ENCODE data around the gene ZBTB44.
"Not testable (repeated sequence)": the region's sequence is repeated elsewhere in the genome, so short reads cannot be mapped to it uniquely, and the experiment has no call there.

Gene ZBTB44

GRCh38 chr11:130246270-130246669 is 68.4 kb downstream of the ZBTB44 start:
- DNase-seq: no peak
- H3K27me3 ChIP-seq (ENCODE audit: insufficient read depth, low read length, poor library complexity): no peaks in the 10 kb centered on the region
- H3K79me1 ChIP-seq (ENCODE audit: low read length): peaks cover 6% of the 10 kb centered on the region
- H3K18ac ChIP-seq (ENCODE audit: low read length): no peak overlapping the region
- H3K27ac ChIP-seq (ENCODE audit: low read depth, low read length): no peak overlapping the region
- H3K4me1 ChIP-seq (ENCODE audit: control insufficient read depth, low read depth, low read length): no peaks in the 10 kb centered on the region
- H3K4ac ChIP-seq (ENCODE audit: low read depth, low read length): no peak overlapping the region
- no peak overlapping the region for H4K8ac ChIP-seq (ENCODE audit: low read depth, low read length)
- no peak overlapping the region for H4K5ac ChIP-seq (ENCODE audit: low read length)
- H3K9ac ChIP-seq (ENCODE audit: low read length): no peak overlapping the region
- no peaks in the 10 kb centered on the region for H3K36me3 ChIP-seq (ENCODE audit: control insufficient read depth, insufficient read depth, low read length)
- H3K4me3 ChIP-seq (ENCODE audit: low read length): no peak overlapping the region
- H2BK5ac ChIP-seq (ENCODE audit: low read length): no peak overlapping the region
- no peak overlapping the region for H3K56ac ChIP-seq (ENCODE audit: low read length)
- no peak overlapping the region for H2AK5ac ChIP-seq (ENCODE audit: low read length)
- H3K4me2 ChIP-seq (ENCODE audit: low read length): no peak overlapping the region
- no peak overlapping the region for H2BK120ac ChIP-seq (ENCODE audit: low read depth, low read length)
- H3K79me2 ChIP-seq (ENCODE audit: control insufficient read depth, insufficient read depth, low read length): peaks cover 5% of the 10 kb centered on the region
- H2BK15ac ChIP-seq (replicated peaks; ENCODE audit: low read depth): no peak overlapping the region
- H3K23ac ChIP-seq (ENCODE audit: low read length): no peak overlapping the region
- no CpG with 5 or more reads among the region's 1 CpG for WGBS (ENCODE audit: extremely low coverage, insufficient coverage, low lambda C conversion rate)

- H2BK15ac ChIP-seq (replicated peaks; ENCODE audit: low read depth); H3K4me3 ChIP-seq (ENCODE audit: low read length); H3K4ac ChIP-seq (ENCODE audit: low read depth, low read length); H3K27ac ChIP-seq (ENCODE audit: low read depth, low read length); H4K8ac ChIP-seq (ENCODE audit: low read depth, low read length); H2BK5ac ChIP-seq (ENCODE audit: low read length); H3K18ac ChIP-seq (ENCODE audit: low read length); DNase-seq; H3K4me2 ChIP-seq (ENCODE audit: low read length); H3K79me1 ChIP-seq (ENCODE audit: low read length); H3K9ac ChIP-seq (ENCODE audit: low read length); H3K56ac ChIP-seq (ENCODE audit: low read length); H4K5ac ChIP-seq (ENCODE audit: low read length); H3K27me3 ChIP-seq (ENCODE audit: insufficient read depth, low read length, poor library complexity); H2BK120ac ChIP-seq (ENCODE audit: low read depth, low read length); H3K36me3 ChIP-seq (ENCODE audit: control insufficient read depth, insufficient read depth, low read length); H2AK5ac ChIP-seq (ENCODE audit: low read length); H3K23ac ChIP-seq (ENCODE audit: low read length); H3K4me1 ChIP-seq (ENCODE audit: control insufficient read depth, low read depth, low read length); H3K79me2 ChIP-seq (ENCODE audit: control insufficient read depth, insufficient read depth, low read length): not testable (repeated sequence)
- no CpG with 5 or more reads among the region's 6 CpGs for WGBS (ENCODE audit: extremely low coverage, insufficient coverage, low lambda C conversion rate)
Observed at GRCh38 chr11:130245375-130245774, 69.3 kb downstream of the ZBTB44 start.

GRCh38 chr11:130244848-130245247 is 69.9 kb downstream of the ZBTB44 start:
- no peak overlapping the region for H4K5ac ChIP-seq (ENCODE audit: low read length)
- H3K27me3 ChIP-seq (ENCODE audit: insufficient read depth, low read length, poor library complexity): no peaks in the 10 kb centered on the region
- no peak overlapping the region for H3K4me3 ChIP-seq (ENCODE audit: low read length)
- no peak overlapping the region for H2BK15ac ChIP-seq (replicated peaks; ENCODE audit: low read depth)
- H3K4me2 ChIP-seq (ENCODE audit: low read length): no peak overlapping the region
- H3K23ac ChIP-seq (ENCODE audit: low read length): no peak overlapping the region
- no peak overlapping the region for H2AK5ac ChIP-seq (ENCODE audit: low read length)
- no peaks in the 10 kb centered on the region for H3K4me1 ChIP-seq (ENCODE audit: control insufficient read depth, low read depth, low read length)
- H3K18ac ChIP-seq (ENCODE audit: low read length): no peak overlapping the region
- H3K4ac ChIP-seq (ENCODE audit: low read depth, low read length): no peak overlapping the region
- no peak overlapping the region for H2BK5ac ChIP-seq (ENCODE audit: low read length)
- no peak overlapping the region for H3K27ac ChIP-seq (ENCODE audit: low read depth, low read length)
- no peaks in the 10 kb centered on the region for H3K79me2 ChIP-seq (ENCODE audit: control insufficient read depth, insufficient read depth, low read length)
- H3K56ac ChIP-seq (ENCODE audit: low read length): no peak overlapping the region
- no peak overlapping the region for H4K8ac ChIP-seq (ENCODE audit: low read depth, low read length)
- no peak for DNase-seq
- no peaks in the 10 kb centered on the region for H3K36me3 ChIP-seq (ENCODE audit: control insufficient read depth, insufficient read depth, low read length)
- WGBS (ENCODE audit: extremely low coverage, insufficient coverage, low lambda C conversion rate): no CpG with 5 or more reads among the region's 3 CpGs
- H3K9ac ChIP-seq (ENCODE audit: low read length): no peak overlapping the region
- peaks cover 6% of the 10 kb centered on the region for H3K79me1 ChIP-seq (ENCODE audit: low read length)
- no peak overlapping the region for H2BK120ac ChIP-seq (ENCODE audit: low read depth, low read length)

- no peak overlapping the region for H3K4ac ChIP-seq (ENCODE audit: low read depth, low read length)
- H3K18ac ChIP-seq (ENCODE audit: low read length): no peak overlapping the region
- H2BK120ac ChIP-seq (ENCODE audit: low read depth, low read length): no peak overlapping the region
- H3K4me1 ChIP-seq (ENCODE audit: control insufficient read depth, low read depth, low read length): no peaks in the 10 kb centered on the region
- no peaks in the 10 kb centered on the region for H3K36me3 ChIP-seq (ENCODE audit: control insufficient read depth, insufficient read depth, low read length)
- no peak overlapping the region for H3K56ac ChIP-seq (ENCODE audit: low read length)
- no peak overlapping the region for H3K23ac ChIP-seq (ENCODE audit: low read length)
- no peak overlapping the region for H3K27ac ChIP-seq (ENCODE audit: low read depth, low read length)
- DNase-seq: no peak
- H4K8ac ChIP-seq (ENCODE audit: low read depth, low read length): no peak overlapping the region
- no peaks in the 10 kb centered on the region for H3K79me2 ChIP-seq (ENCODE audit: control insufficient read depth, insufficient read depth, low read length)
- H3K4me3 ChIP-seq (ENCODE audit: low read length): no peak overlapping the region
- no peak overlapping the region for H3K9ac ChIP-seq (ENCODE audit: low read length)
- no peaks in the 10 kb centered on the region for H3K27me3 ChIP-seq (ENCODE audit: insufficient read depth, low read length, poor library complexity)
- H3K79me1 ChIP-seq (ENCODE audit: low read length): peaks cover 6% of the 10 kb centered on the region
- no peak overlapping the region for H2BK5ac ChIP-seq (ENCODE audit: low read length)
- no peak overlapping the region for H2AK5ac ChIP-seq (ENCODE audit: low read length)
- no peak overlapping the region for H3K4me2 ChIP-seq (ENCODE audit: low read length)
- H2BK15ac ChIP-seq (replicated peaks; ENCODE audit: low read depth): no peak overlapping the region
- no peak overlapping the region for H4K5ac ChIP-seq (ENCODE audit: low read length)
- no CpG with 5 or more reads among the region's 2 CpGs for WGBS (ENCODE audit: extremely low coverage, insufficient coverage, low lambda C conversion rate)
Observed at GRCh38 chr11:130243816-130244215, 70.9 kb downstream of the ZBTB44 start.

GRCh38 chr11:130241713-130242112 is 73.0 kb downstream of the ZBTB44 start:
- WGBS (ENCODE audit: extremely low coverage, insufficient coverage, low lambda C conversion rate): no CpG with 5 or more reads among the region's 2 CpGs
- Histone ChIP-seq H3K4ac (ENCODE audit: low read depth, low read length) (no peak overlapping the region), H2AK5ac (ENCODE audit: low read length) (no peak overlapping the region), H4K8ac (ENCODE audit: low read depth, low read length) (no peak overlapping the region), H3K23ac (ENCODE audit: low read length) (no peak overlapping the region), H3K9ac (ENCODE audit: low read length) (no peak overlapping the region), H3K27me3 (ENCODE audit: insufficient read depth, low read length, poor library complexity) (no peaks in the 10 kb centered on the region), H3K4me3 (ENCODE audit: low read length) (no peak overlapping the region), H2BK120ac (ENCODE audit: low read depth, low read length) (no peak overlapping the region), H3K56ac (ENCODE audit: low read length) (no peak overlapping the region), H3K27ac (ENCODE audit: low read depth, low read length) (no peak overlapping the region), H3K36me3 (ENCODE audit: control insufficient read depth, insufficient read depth, low read length) (peaks cover under 1% of the 10 kb centered on the region), H3K79me2 (ENCODE audit: control insufficient read depth, insufficient read depth, low read length) (no peaks in the 10 kb centered on the region), H3K4me1 (ENCODE audit: control insufficient read depth, low read depth, low read length) (no peaks in the 10 kb centered on the region), H2BK15ac (replicated peaks; ENCODE audit: low read depth) (no peak overlapping the region), H3K79me1 (ENCODE audit: low read length) (peaks cover 2% of the 10 kb centered on the region), H2BK5ac (ENCODE audit: low read length) (no peak overlapping the region), H3K4me2 (ENCODE audit: low read length) (no peak overlapping the region), H4K5ac (ENCODE audit: low read length) (no peak overlapping the region), H3K18ac (ENCODE audit: low read length) (no peak overlapping the region)
- no peak for DNase-seq

- Histone ChIP-seq H3K36me3 (ENCODE audit: control insufficient read depth, insufficient read depth, low read length) (peaks cover 2% of the 10 kb centered on the region), H3K27me3 (ENCODE audit: insufficient read depth, low read length, poor library complexity) (no peaks in the 10 kb centered on the region), H3K79me1 (ENCODE audit: low read length) (no peaks in the 10 kb centered on the region), H2AK5ac (ENCODE audit: low read length) (no peak overlapping the region), H3K79me2 (ENCODE audit: control insufficient read depth, insufficient read depth, low read length) (no peaks in the 10 kb centered on the region), H2BK15ac (replicated peaks; ENCODE audit: low read depth) (no peak overlapping the region), H3K4me3 (ENCODE audit: low read length) (no peak overlapping the region), H3K9ac (ENCODE audit: low read length) (no peak overlapping the region), H4K8ac (ENCODE audit: low read depth, low read length) (no peak overlapping the region), H2BK120ac (ENCODE audit: low read depth, low read length) (no peak overlapping the region), H3K4me2 (ENCODE audit: low read length) (no peak overlapping the region), H3K4me1 (ENCODE audit: control insufficient read depth, low read depth, low read length) (no peaks in the 10 kb centered on the region), H3K27ac (ENCODE audit: low read depth, low read length) (no peak overlapping the region), H3K23ac (ENCODE audit: low read length) (no peak overlapping the region), H3K18ac (ENCODE audit: low read length) (no peak overlapping the region), H2BK5ac (ENCODE audit: low read length) (no peak overlapping the region), H3K56ac (ENCODE audit: low read length) (no peak overlapping the region), H4K5ac (ENCODE audit: low read length) (no peak overlapping the region), H3K4ac (ENCODE audit: low read depth, low read length) (no peak overlapping the region)
- no peak for DNase-seq
- WGBS (ENCODE audit: extremely low coverage, insufficient coverage, low lambda C conversion rate): no CpG with 5 or more reads among the region's 6 CpGs
Observed at GRCh38 chr11:130237282-130238006, 77.3 kb downstream of the ZBTB44 start.
